Keratinocyte (primary cell): ENCODE results near the gene ZBTB45. TPM values are rescaled to one million over a fixed set of nuclear protein-coding genes. Genes with fewer than 3 reads are reported as not detected.

Experiments used
- DNase-seq: peaks from one replicate; pipeline ENCODE4 v3.0.0-alpha.2; 2011; ENCODE audit warnings: low read depth, missing footprints, low spot score
- FAIRE-seq: peaks from 2 replicates; lab custom pipeline; 2011; peaks lifted over from hg19 to GRCh38; lab: Jason Lieb, UNC
- H2AFZ ChIP-seq: 2 replicates; pipeline ENCODE4 v1.6.0; 2012; ENCODE audit warnings: low read length, control low read depth, inconsistent platforms; ENCODE audit not compliant: control insufficient read depth
- H3K27ac ChIP-seq: 2 replicates; pipeline ENCODE4 v1.5.1; 2011; ENCODE audit warnings: low read length; ENCODE audit not compliant: control insufficient read depth, insufficient read depth
- H3K27me3 ChIP-seq: 3 replicates; pipeline ENCODE4 v1.6.0; 2011; ENCODE audit warnings: low read length; ENCODE audit not compliant: control insufficient read depth, insufficient read depth; ENCODE audit errors: extremely low read depth
- H3K36me3 ChIP-seq, 2 experiments: 2 replicates in 1 of 2; 3 replicates in 1 of 2; pipeline ENCODE4 v1.5.1; 2011; ENCODE audit warnings: low read length in 2 of 2, mild to moderate bottlenecking in 1 of 2; ENCODE audit not compliant: control insufficient read depth in 2 of 2, insufficient read depth in 2 of 2; ENCODE audit errors: extremely low read depth in 1 of 2
- H3K4me1 ChIP-seq: 3 replicates; pipeline ENCODE4 v1.5.1; 2011; ENCODE audit warnings: low read length; ENCODE audit not compliant: control insufficient read depth, insufficient read depth; ENCODE audit errors: extremely low read depth
- H3K4me2 ChIP-seq: 3 replicates; pipeline ENCODE4 v1.6.0; 2011; ENCODE audit warnings: low read depth, low read length; ENCODE audit not compliant: control insufficient read depth, insufficient read depth; ENCODE audit errors: extremely low read depth
- H3K4me3 ChIP-seq, 3 experiments: fragments of 200-600 bp in 1 of 3; sonication (generic) in 1 of 3; 2 replicates in 2 of 3; 3 replicates in 1 of 3; pipeline ENCODE4 v1.5.1; 2011 to 2016; ENCODE audit warnings: low read length in 3 of 3, mild to moderate bottlenecking in 3 of 3, control low read depth in 2 of 3, inconsistent platforms in 1 of 3, low read depth in 1 of 3, mixed read lengths in 1 of 3, mixed run types in 1 of 3, moderate library complexity in 1 of 3; ENCODE audit not compliant: control insufficient read depth in 2 of 3, insufficient read depth in 2 of 3; ENCODE audit errors: extremely low read depth in 1 of 3
- H3K79me2 ChIP-seq: 2 replicates; pipeline ENCODE4 v1.6.0; 2012; ENCODE audit warnings: low read length; ENCODE audit not compliant: control insufficient read depth, insufficient read depth
- H3K9ac ChIP-seq: 3 replicates; pipeline ENCODE4 v1.6.0; 2011; ENCODE audit warnings: low read length; ENCODE audit not compliant: control insufficient read depth, insufficient read depth; ENCODE audit errors: extremely low read depth
- H3K9me1 ChIP-seq: 3 replicates; pipeline ENCODE4 v1.6.0; 2011; ENCODE audit warnings: low read length; ENCODE audit not compliant: control insufficient read depth, insufficient read depth; ENCODE audit errors: extremely low read depth
- H3K9me3 ChIP-seq: 2 replicates; pipeline ENCODE4 v1.5.1; 2012; ENCODE audit warnings: low read depth, low read length; ENCODE audit not compliant: control insufficient read depth
- H4K20me1 ChIP-seq: 3 replicates; pipeline ENCODE4 v1.6.0; 2011; ENCODE audit warnings: low read length; ENCODE audit not compliant: control insufficient read depth, insufficient read depth; ENCODE audit errors: extremely low read depth
- EZH2 ChIP-seq: IDR thresholded peaks from one replicate; pipeline ENCODE4 v1.6.1; 2012; ENCODE audit warnings: inconsistent platforms, mild to moderate bottlenecking, low read length, moderate library complexity
- dilution Hi-C: fragments of 300-500 bp; cut with MboI; formaldehyde crosslinking; loops from one replicate; pipeline ENCODE4 v1.7.0; 2020; ENCODE audit warnings: low sequenced_read_pairs; ENCODE audit not compliant: extremely low pct_ligation_motif_present
- polyA plus RNA-seq, 5 experiments: library from polyadenylated mRNA; depleted of rRNA in 3 of 5; stranded (reverse) in 3 of 5; stranded (forward) in 1 of 5; unstranded in 1 of 5; fragments of >200 nt; gene quantifications; 1 replicate in 1 of 5; 2 replicates in 3 of 5; 3 replicates in 1 of 5; pipeline versions ENCODE4 v1.2.1 to v1.2.3, GENCODE V29; 2011 to 2012; ENCODE audit warnings: missing spikeins in 2 of 5, low read depth in 1 of 5, low replicate concordance in 1 of 5
- TF ChIP-seq, protein P1 (sequence below), 3 experiments: IDR thresholded peaks in 1 of 3; conservative IDR thresholded peaks in 1 of 3; optimal IDR thresholded peaks in 1 of 3; 2 replicates in 2 of 3; 3 replicates in 1 of 3; pipeline versions ENCODE3 to v1.5.1; 2011; ENCODE audit warnings: low read length in 3 of 3, mild to moderate bottlenecking in 3 of 3, moderate library complexity in 2 of 3, control low read depth in 1 of 3, inconsistent platforms in 1 of 3; ENCODE audit not compliant: insufficient read depth in 2 of 3; ENCODE audit errors: extremely low read depth in 1 of 3

ZBTB45 gene
- polyA plus RNA-seq, 1 donor (not counting 4 experiments of a cell fraction or from before 2014, with no cell fraction given): 3.1 TPM

GRCh38 chr19:58497634-58498170, 21.9 kb downstream of the ZBTB45 start:
- Histone ChIP-seq H3K4me3 (no peak overlapping the region), H3K27ac (no peak overlapping the region), H3K79me2 (no peaks in the 10 kb centered on the region), H3K4me2 (peak overlapping the region; percentile 78), H3K4me1 (peaks cover 12% of the 10 kb centered on the region), H2AFZ (no peak overlapping the region), H4K20me1 (no peaks in the 10 kb centered on the region), H3K9me3 (no peaks in the 10 kb centered on the region), H3K9ac (no peak overlapping the region), H3K36me3 (no peaks in the 10 kb centered on the region), H3K27me3 (no peaks in the 10 kb centered on the region), H3K9me1 (no peaks in the 10 kb centered on the region)
- dilution Hi-C loops: no loop called here
- TF ChIP-seq, protein P1, sequence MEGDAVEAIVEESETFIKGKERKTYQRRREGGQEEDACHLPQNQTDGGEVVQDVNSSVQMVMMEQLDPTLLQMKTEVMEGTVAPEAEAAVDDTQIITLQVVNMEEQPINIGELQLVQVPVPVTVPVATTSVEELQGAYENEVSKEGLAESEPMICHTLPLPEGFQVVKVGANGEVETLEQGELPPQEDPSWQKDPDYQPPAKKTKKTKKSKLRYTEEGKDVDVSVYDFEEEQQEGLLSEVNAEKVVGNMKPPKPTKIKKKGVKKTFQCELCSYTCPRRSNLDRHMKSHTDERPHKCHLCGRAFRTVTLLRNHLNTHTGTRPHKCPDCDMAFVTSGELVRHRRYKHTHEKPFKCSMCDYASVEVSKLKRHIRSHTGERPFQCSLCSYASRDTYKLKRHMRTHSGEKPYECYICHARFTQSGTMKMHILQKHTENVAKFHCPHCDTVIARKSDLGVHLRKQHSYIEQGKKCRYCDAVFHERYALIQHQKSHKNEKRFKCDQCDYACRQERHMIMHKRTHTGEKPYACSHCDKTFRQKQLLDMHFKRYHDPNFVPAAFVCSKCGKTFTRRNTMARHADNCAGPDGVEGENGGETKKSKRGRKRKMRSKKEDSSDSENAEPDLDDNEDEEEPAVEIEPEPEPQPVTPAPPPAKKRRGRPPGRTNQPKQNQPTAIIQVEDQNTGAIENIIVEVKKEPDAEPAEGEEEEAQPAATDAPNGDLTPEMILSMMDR (optimal IDR thresholded peaks at IDR 0.05 in 1 of 3, IDR thresholded peaks at IDR 0.05 in 1 of 3, conservative IDR thresholded peaks at IDR 0.05 in 1 of 3; ENCODE audit: extremely low read depth in 1 of 3, insufficient read depth in 2 of 3, low read length in 3 of 3): no peak
- no peak for TF ChIP-seq EZH2
- DNase-seq (no peak), FAIRE-seq (no peak)

GRCh38 chr19:58492265-58492664, 27.3 kb downstream of the ZBTB45 start:
- TF ChIP-seq, protein P1 (optimal IDR thresholded peaks at IDR 0.05 in 1 of 3, IDR thresholded peaks at IDR 0.05 in 1 of 3, conservative IDR thresholded peaks at IDR 0.05 in 1 of 3; ENCODE audit: extremely low read depth in 1 of 3, insufficient read depth in 2 of 3, low read length in 3 of 3): no peak
- TF ChIP-seq EZH2: no peak
- Histone ChIP-seq H3K36me3 (no peaks in the 10 kb centered on the region), H3K27ac (no peak overlapping the region), H3K9me3 (no peaks in the 10 kb centered on the region), H3K9me1 (no peaks in the 10 kb centered on the region), H3K79me2 (no peaks in the 10 kb centered on the region), H3K4me1 (peaks cover 5% of the 10 kb centered on the region), H2AFZ (no peak overlapping the region), H4K20me1 (no peaks in the 10 kb centered on the region), H3K4me2 (no peak overlapping the region), H3K4me3 (no peak overlapping the region), H3K9ac (no peak overlapping the region), H3K27me3 (no peaks in the 10 kb centered on the region)
- dilution Hi-C loops: no loop called here
- DNase-seq (no peak), FAIRE-seq (no peak)
